NCI-H2196 treated with DMSO at 0.1 percent for 48 hours (cell line): ENCODE data around the gene HSPA1B.

Experiments
- DNase-seq: peaks from one replicate; lab custom pipeline; 2025; ENCODE audit not compliant: unreplicated experiment; lab: John Stamatoyannopoulos, UW

Gene HSPA1B

DNA sequence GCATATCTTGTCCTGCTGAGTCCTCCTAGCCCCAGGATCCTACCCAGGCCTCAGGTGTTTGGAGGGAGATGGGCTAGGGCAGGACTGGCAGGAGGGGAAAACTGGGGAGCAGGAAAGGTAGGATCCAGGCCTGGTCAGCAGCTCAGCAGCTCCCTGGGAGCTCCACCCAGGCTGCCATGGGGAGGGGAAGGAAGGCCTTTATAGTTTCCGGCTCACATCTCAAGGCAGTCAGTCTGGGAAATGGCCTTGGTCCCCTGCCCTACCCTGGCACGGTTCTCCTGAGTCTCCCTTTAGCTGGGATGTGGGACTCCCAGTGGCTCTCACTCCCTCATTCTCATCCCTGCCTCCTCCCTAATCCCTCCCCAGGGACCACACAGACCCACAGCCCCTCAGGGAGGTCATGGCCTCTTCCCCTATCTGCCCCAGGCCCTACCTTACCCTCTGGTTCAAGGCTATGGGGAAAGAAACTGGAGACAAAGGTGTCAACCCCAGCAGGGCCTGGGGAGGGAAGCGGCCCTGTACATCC lies 49.6 kb downstream of the HSPA1B start:
- no peak for DNase-seq

DNA sequence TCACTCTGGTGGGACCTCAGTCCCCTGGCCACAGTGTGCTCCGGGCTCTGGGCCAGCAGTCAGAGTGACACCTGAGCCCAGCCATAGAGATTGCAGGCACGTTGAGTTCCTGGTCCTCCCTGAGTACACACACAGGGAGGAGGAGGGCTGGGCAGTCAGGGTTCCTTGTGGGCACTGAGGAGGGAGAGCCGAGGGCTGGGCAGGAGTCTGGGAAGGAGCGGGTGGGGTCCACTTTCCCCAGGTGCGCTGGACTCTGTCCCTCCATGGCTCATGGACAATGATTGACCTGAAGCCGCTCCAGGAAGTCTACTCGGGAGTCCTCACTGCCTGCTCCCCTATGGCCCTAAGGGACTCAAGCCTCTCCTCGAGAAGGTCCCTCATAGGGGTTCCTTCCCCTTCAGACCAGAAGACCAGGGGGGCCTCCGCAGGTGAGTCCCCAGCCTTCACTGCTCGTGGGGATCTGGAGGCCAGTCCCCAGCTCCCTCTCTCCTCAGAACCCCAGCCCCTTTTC lies 50.2 kb downstream of the HSPA1B start:
- peak; percentile 38 for DNase-seq

DNA sequence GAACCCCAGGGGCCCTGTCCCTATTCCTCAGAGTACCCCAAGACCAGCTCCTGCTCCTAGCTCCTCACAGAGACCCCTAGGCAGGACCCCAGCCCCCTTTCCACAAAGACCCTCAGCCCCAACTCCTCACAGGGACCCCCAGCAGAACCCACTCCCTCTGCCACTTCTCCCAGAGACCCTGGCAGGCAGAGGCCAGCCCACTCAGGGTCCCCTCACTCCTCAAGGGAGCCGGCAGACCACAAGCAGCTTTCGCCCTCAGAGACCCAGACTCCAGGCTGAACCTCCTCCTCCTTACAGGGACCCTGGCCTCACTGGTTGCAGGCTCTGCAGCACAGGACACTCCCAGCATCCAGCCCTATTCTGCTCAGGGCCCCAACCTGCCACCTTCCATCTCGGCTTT lies 50.7 kb downstream of the HSPA1B start:
- no peak for DNase-seq

DNA sequence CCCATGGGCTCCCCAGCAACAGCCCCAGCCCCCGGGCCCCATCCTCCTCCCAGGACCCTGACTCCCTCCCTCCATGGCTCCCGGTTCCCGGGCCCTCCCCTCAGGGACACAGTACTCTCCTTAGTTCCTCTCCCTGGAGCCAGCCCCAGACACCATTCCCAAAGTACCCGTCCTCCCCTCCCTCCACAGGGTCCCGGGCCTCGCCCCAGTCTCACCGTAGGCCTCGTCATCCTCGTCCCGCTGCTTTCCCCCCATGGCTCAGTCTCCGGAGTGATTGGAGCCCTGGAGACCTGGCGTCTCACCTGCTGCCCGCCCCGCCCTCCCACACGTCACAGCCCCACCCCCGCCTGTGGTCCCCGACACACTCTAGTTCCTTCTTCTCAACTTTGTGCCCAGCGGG lies 51.2 kb downstream of the HSPA1B start, which contains the start of gene SLC44A4:
Gene SLC44A4 (minus strand): TSS at position 272 of the 400 bp plus-strand sequence. CDS start 17 bp downstream, at position 255.
- DNase-seq, result no peak

DNA sequence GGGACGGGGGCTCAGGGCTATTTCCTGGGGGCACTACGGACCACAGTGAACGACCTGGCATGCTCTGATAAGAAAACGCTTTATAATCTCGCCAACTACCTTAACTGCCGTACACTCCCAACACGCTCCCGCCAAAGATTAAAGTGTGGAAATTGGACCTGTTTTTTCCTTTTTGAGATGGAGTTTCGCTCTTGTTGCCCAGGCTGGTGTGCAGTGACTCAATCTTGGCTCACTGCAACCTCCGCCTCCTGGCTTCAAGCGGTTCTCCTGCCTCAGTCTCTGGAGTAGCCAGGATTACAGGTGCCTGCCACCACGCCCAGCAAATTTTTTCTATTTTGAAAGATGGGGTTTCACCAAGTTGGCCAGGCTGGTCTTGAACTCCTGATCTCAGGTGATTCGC lies 51.6 kb downstream of the HSPA1B start:
- no peak for DNase-seq
